ENCODE results near the gene IL31RA. TPM values are rescaled to one million over a fixed set of nuclear protein-coding genes. Genes with fewer than 3 reads are reported as not detected.

The IL31RA gene
- polyA plus RNA-seq, 4 donors, result 0.07 to 0.14 (median 0.14) TPM; not detected in 1

- DNase-seq (ENCODE audit: low read depth in 4 of 4, low spot score in 3 of 4), result no peak
Measured at GRCh38 chr5:55857247-55857640, 6.1 kb downstream of the IL31RA start.

DNA sequence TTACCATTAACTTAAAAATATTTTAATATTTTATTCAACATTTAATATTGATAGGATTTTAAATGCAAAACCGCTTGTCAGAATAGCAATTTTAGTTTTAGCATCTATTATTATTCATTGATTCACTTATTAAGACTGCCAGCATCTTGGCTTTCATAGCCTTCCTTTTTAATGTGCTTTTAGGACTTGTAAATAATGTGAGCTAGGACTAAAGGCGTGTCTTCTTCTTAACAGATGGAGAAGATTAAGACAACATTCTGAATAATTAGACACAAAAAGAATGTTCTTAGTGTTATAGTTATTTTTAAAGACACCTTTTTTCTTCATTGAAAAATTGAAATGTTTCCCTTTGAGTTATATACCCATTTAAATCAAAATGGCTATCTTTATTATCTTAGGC lies 6.9 kb downstream of the IL31RA start:
- no peak for DNase-seq (ENCODE audit: low read depth in 4 of 4, low spot score in 3 of 4)

- no peak for DNase-seq (ENCODE audit: low read depth in 4 of 4, low spot score in 3 of 4)
Measured at GRCh38 chr5:55860288-55860687, 9.1 kb downstream of the IL31RA start.

- no peak for DNase-seq (ENCODE audit: low read depth in 4 of 4, low spot score in 3 of 4)
Measured at GRCh38 chr5:55860709-55861108, 9.6 kb downstream of the IL31RA start.

DNA sequence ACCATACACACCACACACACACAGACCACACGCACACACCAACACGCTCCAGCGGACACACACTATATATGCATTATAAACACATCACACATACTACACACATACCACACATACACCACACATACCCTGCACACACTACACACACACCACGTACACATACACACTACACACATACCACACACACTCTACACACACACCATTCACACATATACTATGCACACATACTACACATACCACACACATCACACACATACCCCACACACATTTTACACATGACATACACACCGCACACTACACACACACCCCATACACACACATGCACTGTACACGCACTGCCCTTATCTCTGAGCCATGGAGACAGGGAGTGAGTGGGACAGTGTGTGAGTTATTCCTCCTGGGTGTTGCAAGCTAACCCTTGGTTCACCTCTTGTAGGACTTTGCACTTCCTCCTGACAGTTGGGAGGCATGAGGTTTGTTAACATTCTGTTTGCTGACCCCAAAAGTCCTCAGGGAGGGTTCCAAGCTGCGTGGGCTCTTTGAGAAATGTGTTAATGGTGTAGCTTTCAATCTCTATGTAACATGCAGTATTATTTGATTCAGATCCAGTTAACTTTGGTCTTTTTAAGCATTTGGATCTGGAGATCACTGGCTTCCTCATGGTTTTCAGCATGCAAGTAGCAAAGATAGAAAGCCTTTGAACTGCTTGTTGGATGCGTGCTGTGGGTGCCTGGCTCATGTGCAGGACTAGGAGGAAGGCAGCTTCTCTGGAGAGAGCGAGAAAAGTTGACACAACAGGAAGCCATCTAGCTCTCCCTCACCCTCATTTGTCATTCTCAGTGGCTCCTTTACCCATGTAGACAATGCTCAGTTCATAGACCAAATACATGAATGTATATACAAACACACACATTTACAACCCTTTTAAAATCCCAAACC lies 13.7 kb downstream of the IL31RA start:
- DNase-seq (ENCODE audit: low read depth in 4 of 4, low spot score in 3 of 4), result no peak

GRCh38 chr5:55865831-55866230 lies 14.7 kb downstream of the IL31RA start:
- no peak for DNase-seq (ENCODE audit: low read depth in 4 of 4, low spot score in 3 of 4)

DNA sequence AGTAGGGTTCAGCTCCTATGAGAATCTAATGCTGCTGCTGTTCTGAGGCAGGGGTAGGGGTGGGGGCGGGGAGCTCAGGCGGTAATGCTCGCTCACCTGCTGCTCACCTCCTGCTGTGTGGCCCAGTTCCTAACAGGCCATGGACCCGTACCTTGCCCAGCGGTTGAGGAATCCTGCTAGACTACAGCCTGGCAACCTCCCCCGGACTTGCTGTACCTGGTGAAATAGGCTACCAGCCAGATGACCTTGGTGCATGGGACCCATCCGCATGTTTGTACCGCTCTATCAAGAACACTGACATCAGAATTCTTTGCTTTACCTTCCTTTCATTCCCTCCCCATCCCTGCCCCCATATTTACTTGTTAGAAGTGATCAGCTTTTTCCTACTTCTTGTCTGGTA lies 15.3 kb downstream of the IL31RA start:
- no peak for DNase-seq (ENCODE audit: low read depth in 4 of 4, low spot score in 3 of 4)

DNA sequence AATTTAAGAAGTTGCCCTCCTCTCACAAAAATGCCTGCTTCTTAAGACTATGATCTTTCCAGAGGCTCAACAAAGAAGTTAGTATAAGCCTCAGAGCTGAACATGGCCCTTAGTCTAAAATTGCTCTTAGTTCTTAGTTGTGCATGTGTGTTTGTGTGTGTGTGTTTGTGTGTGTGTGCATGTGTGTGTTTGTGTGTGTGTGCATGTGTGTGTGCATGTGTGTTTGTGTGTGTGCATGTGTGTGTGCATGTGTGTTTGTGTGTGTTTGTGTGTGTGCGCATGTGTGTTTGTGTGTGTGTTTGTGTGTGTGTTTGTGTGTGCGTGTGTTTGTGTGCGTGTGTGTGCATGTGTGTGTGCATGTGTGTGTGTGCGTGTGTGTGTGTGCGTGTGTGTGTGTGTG lies 15.8 kb downstream of the IL31RA start:
- no peak for DNase-seq (ENCODE audit: low read depth in 4 of 4, low spot score in 3 of 4)

GRCh38 chr5:55868846-55869245 lies 17.7 kb downstream of the IL31RA start:
- no peak for DNase-seq (ENCODE audit: low read depth in 4 of 4, low spot score in 3 of 4)

- DNase-seq (ENCODE audit: low read depth in 4 of 4, low spot score in 3 of 4), result no peak
Measured at GRCh38 chr5:55869847-55870246, 18.7 kb downstream of the IL31RA start.

- no peak for DNase-seq (ENCODE audit: low read depth in 4 of 4, low spot score in 3 of 4)
Measured at GRCh38 chr5:55873234-55873633, 22.1 kb downstream of the IL31RA start.

DNA sequence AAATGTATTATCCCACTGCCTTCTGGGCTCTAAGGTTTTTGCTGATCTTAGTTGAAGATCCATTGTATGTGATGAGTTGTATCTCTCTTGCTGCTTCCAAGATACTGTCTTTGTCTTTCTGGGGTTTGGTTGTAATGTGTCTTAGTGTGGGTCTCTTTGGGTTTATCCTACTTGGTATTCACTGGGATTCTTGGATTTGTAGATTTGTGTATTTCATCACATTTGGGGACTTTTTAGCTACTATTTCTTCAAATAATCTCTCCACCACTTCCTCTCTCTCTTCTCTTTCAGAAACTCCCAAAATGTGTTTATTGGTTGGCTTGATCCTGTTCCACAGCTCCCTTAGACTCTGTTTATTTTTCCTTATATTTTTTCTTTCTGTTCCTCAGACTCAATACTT lies 26.5 kb downstream of the IL31RA start:
- no peak for DNase-seq (ENCODE audit: low read depth in 4 of 4, low spot score in 3 of 4)

DNA sequence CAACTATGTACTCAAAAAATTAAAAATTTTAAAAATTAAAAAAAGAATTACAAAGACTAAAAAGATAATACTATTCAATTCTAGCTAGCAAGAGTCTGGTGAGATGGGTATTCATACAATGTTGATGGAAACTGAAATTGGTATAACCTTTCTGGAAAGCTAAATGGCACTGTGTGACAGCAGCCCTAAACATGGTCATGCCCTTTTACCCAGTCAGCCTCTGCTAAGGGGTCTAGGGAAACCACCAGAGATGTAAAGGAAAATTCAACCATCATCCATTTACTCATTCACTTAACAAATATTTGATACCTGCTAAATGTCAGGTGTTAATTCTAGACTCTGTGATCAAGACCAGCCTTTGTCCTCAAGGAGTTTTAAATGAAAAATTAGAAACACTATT lies 29.3 kb downstream of the IL31RA start:
- no peak for DNase-seq (ENCODE audit: low read depth in 4 of 4, low spot score in 3 of 4)

GRCh38 chr5:55885359-55885758 lies 34.2 kb downstream of the IL31RA start:
- DNase-seq (ENCODE audit: low read depth in 4 of 4, low spot score in 3 of 4), result no peak

DNA sequence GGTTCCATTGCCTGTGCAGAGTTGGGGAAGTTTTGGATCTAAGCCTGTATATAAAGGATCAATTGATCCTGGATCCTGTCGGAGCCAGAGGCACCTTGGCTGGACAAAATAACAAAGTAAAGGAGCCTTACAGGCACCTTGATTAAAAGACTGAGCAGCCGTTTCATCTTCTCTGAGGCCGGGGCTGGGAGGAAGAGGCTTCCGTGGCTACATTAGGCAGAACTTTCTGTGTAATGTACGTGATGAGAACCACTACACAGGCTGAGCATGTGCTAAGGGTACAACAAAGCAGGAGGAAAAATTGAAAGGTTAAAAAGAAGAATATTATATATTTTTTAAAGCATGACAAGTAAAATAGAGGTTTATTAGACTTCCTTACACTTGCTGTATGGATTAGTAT lies 37.0 kb downstream of the IL31RA start:
- no peak for DNase-seq (ENCODE audit: low read depth in 4 of 4, low spot score in 3 of 4)

- no peak for DNase-seq (ENCODE audit: low read depth in 4 of 4, low spot score in 3 of 4)
Measured at GRCh38 chr5:55892479-55892878, 41.3 kb downstream of the IL31RA start.

- DNase-seq (ENCODE audit: low read depth in 4 of 4, low spot score in 3 of 4), result no peak
Measured at GRCh38 chr5:55894135-55894534, 43.0 kb downstream of the IL31RA start.

DNA sequence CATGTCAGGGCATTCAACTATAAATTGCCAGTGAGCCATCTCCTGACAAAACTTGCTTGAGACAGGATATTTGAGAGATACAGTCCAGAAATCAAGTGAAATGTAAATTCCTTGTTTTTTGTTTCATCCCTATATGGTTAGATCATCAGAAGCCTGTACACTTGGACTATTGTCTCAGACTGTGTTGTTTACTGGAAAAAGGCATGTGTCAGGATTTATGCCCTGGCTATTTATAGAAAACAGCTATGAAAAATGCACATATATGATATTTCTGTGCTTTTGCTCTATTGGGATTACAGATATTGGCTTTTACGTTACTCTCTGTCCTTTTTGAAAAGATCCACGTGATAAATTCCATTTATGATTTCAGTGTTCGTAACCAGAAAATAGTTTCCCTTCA lies 44.2 kb downstream of the IL31RA start:
- no peak for DNase-seq (ENCODE audit: low read depth in 4 of 4, low spot score in 3 of 4)

GRCh38 chr5:55896238-55896637 lies 45.1 kb downstream of the IL31RA start:
- no peak for DNase-seq (ENCODE audit: low read depth in 4 of 4, low spot score in 3 of 4)

GRCh38 chr5:55896663-55897062 lies 45.5 kb downstream of the IL31RA start:
- DNase-seq (ENCODE audit: low read depth in 4 of 4, low spot score in 3 of 4), result no peak

DNA sequence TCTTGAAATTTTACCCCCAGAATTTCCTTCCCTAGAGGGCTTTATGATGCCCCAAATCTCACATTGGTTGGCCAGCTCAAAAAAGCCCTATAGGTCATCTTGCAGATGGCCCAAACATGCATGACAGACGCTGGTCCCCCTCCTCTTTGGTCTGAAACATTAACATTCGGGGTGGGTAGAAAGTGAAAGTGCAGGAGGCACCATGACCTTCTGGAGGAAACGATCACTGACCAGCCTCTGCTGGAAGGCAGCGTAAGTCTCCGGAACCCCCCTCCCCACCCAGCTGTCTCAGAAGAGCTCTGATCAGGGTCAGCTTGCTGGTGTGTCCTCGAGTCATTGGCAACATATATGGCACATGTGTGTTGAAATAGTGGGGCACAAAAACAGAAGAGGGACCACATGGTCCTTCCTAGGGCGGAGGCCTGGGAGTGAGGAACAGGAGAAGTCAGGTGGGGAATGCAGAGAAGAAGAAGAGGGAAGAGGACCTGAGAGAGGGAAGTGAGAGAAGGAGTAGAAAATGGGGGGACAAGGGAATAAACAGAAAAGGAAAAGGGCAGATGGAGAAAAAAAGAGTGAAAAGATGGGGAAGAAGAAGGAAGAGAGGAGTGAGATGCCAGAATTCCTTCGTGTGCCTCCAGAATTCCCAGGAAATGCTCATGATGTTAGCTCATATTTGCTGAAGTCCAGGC lies 46.2 kb downstream of the IL31RA start:
- DNase-seq (ENCODE audit: low read depth in 4 of 4, low spot score in 3 of 4), result no peak

DNA sequence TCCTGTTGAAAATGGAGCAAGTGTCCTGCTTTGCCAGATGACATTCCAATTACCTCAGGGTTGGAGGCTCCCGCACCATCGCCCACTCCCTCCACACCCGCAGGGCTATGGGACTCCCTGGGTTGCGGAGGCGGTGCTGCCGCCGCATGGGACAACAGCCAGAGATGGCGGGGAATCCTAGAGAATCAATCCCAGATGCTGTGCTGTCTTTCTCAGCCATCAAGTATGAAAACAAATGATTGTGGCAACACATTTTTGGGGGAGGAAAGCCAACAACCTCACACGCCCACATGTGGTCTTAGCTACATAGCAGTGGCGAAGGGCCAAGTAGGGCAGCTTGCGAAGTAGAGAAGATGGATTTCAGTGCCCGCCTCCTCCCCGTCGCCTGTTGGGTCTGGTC lies 46.7 kb downstream of the IL31RA start:
- DNase-seq (ENCODE audit: low read depth in 4 of 4, low spot score in 3 of 4), result no peak

All from left renal pelvis (tissue), 4 donors.